ENCODE data around the gene C3orf20.

C3orf20 gene

DNA sequence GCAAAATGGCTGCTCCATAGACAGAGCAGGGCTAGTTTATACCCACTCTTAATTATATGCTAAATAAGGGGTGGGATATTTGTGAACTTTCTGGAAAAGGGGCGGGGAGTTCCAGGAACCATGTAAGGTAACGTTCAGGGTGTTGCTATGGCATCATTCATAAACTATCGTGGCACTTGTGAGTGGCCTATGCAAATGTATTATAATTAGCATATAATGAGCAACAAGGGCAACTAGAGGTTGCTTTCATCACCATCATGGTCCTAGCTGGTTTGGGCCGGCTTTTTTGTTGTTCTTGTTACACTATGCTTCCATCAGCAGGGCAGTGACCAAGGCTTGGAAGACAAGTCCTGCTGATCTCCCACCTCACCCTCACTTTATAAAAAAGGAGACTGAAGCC, 100.6 kb downstream of the C3orf20 start:
- no peak overlapping the region for H3K4me3 ChIP-seq (ENCODE audit: low read depth, low read length)
- TF ChIP-seq, protein P1, sequence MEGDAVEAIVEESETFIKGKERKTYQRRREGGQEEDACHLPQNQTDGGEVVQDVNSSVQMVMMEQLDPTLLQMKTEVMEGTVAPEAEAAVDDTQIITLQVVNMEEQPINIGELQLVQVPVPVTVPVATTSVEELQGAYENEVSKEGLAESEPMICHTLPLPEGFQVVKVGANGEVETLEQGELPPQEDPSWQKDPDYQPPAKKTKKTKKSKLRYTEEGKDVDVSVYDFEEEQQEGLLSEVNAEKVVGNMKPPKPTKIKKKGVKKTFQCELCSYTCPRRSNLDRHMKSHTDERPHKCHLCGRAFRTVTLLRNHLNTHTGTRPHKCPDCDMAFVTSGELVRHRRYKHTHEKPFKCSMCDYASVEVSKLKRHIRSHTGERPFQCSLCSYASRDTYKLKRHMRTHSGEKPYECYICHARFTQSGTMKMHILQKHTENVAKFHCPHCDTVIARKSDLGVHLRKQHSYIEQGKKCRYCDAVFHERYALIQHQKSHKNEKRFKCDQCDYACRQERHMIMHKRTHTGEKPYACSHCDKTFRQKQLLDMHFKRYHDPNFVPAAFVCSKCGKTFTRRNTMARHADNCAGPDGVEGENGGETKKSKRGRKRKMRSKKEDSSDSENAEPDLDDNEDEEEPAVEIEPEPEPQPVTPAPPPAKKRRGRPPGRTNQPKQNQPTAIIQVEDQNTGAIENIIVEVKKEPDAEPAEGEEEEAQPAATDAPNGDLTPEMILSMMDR (conservative IDR thresholded peaks at IDR 0.05; ENCODE audit: low read depth, low read length) = no peak
- no peak for DNase-seq (ENCODE audit: low read depth)

DNA sequence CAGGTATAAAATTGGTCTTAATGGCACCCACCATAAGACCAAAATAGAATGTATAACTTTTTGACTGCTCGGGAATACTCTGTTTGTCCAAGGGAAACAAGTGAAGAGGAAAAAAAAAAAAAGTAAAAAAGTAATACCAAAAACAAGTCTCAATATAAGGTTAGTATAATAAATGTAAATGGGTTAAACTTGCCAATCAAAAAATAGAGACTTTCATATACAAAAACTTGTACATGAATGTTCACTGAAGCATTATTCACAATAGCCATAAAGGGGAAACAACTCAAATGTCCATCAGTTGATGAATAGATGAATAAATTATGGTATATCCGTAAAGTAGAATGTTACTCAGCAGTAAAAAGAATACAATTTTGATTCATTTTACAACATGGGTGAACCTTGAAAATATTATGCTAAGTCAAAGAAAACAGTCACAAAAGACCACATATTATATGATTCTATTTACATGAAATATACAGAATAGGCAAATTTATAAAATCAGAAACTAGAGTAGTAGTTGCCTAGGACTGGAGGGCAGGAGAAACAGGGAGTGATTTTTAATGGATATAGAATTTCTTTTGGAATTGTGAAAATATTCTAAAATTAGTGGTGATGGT, 104.2 kb downstream of the C3orf20 start:
- no peak for DNase-seq (ENCODE audit: low read depth)
- H3K4me3 ChIP-seq (ENCODE audit: low read depth, low read length) = no peak overlapping the region
- TF ChIP-seq, protein P1 (conservative IDR thresholded peaks at IDR 0.05; ENCODE audit: low read depth, low read length) = no peak

DNA sequence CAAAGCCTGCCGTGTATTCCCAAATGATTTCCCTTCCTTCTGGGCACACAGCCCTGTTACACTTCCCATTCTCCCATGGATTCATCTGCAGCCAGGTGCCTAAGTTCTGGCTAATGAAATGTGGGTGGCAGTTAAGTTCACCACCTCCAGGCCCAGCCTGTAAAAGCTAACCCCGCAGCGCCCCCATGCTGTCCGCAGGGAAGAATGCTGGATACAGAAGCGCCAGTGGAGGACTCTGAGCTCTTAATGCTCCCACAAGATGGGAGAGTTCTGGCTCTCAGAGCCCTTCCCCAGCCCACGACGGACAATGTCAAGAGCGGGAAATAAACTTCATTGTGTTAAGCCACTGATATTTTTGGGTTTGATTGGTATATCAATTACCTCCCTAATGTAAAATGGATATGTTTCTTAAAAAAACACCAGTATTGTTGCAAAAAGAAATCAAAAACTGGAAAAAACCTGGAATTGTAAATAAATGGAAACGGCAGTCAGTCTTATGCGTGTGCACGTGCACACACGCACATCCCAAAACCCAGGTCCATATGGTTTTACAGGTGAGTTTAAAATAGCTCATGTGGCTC, 106.1 kb downstream of the C3orf20 start:
- DNase-seq (ENCODE audit: low read depth) = peak; percentile 70
- TF ChIP-seq, protein P1 (conservative IDR thresholded peaks at IDR 0.05; ENCODE audit: low read depth, low read length) = peak; percentile 84
- no peak overlapping the region for H3K4me3 ChIP-seq (ENCODE audit: low read depth, low read length)

DNA sequence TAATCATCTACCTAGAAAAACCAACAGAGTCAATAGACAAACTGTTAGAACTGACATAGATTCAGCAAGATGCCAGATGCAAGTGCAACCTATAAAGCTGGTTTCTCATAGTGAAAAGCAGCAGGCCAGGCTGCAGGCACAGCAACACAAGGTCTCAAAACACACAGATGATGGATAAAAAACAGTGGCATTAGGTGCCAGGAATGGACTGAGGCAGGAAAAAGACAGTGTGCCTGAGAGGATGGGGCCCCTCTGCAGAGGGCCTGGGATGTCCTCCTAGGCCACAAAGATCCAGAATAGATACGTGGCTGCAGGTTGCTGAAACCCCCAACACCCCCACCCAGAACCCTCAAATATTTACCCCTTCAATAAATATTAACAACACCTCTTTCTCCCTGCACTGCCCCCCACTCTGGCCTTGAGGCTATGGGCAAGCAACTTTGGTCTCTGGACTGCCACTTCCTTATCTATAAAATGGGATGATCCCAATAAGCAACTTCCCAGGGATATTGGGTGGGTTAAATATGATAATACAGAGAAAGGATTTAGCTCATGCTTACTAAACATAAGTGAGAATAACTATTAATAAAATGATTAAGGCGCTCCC, 108.6 kb downstream of the C3orf20 start:
- TF ChIP-seq, protein P1 (conservative IDR thresholded peaks at IDR 0.05; ENCODE audit: low read depth, low read length) = no peak
- no peak overlapping the region for H3K4me3 ChIP-seq (ENCODE audit: low read depth, low read length)
- DNase-seq (ENCODE audit: low read depth) = no peak

DNA sequence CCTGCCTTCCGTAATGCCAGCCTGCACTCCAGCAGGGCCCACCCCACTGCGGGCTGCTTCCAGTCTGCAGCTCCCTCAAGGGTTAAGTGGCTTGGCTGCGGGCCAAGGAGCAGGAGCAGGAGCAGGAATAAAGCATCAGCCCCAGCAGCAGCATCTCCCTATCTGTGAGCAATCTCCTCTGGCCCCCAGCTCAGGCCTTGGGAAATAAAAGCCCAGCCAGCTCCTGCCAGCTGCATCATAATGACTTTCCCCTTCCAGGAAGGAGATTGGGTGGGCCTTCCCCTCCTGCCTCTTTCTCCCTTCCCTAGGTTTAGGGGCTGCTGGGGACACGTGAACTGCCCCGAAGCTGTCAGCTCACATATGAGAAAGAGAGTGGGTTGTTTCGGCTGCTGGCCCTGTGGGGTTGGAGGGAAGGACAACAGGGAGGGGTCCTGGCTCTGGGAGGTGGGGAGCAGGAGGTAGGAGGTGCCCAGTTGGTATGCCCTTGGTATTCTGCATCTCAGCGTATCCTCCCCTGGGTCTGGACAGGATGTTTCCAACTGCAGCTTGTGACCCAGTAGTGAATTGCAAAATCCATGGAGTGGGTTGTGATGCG, 109.2 kb downstream of the C3orf20 start:
- TF ChIP-seq, protein P1 (conservative IDR thresholded peaks at IDR 0.05; ENCODE audit: low read depth, low read length) = no peak
- H3K4me3 ChIP-seq (ENCODE audit: low read depth, low read length) = no peak overlapping the region
- DNase-seq (ENCODE audit: low read depth) = no peak

DNA sequence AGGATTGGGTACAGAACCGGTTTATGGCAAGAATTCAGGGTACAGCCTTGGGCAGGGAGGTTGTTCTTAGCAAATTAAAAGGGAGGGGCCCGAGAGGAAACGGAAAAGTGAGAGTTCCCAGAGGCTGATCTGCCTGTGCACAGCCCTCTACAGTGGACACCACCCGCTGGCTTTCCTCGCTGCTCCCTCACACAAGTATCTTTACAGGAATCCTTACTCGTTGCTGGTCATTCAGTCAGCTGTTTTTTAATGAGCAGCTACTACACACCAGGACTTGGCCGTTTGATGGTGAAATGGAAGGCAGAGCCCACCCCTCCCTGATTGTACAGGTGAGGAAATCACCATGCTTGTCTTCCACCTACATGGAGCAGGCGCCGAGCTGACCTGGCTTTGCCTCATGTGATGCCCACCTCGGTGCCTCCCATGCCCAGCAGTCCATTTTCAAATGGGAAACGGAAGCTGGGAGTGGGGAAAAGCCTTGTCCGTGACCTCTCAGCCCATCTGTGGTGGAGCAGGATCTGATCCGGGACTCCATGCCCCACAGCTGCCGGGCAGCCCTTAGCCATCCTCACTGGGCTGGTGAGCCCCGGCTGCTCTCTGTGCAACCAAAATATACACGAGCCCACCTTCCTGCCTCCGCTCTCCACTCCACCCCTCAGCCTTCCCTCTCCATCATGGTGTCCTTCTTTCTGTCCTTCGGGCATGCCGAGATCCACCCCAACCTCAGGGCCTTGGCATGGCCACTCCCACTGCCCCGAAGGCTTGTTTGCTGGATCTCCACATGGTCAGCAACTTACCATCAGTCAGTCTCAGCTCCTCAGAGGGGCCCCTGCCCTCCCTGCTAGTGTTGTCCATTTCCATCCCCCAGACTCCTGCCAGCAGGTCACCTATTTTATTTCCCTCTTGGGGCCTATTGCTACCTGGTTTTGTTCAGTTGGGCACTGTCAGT, 110.5 kb downstream of the C3orf20 start:
- H3K4me3 ChIP-seq (ENCODE audit: low read depth, low read length) = no peak overlapping the region
- TF ChIP-seq, protein P1 (conservative IDR thresholded peaks at IDR 0.05; ENCODE audit: low read depth, low read length) = no peak
- DNase-seq (ENCODE audit: low read depth) = no peak

All from choroid plexus epithelial cell (primary cell).